Type B pancreatic cell (in vitro differentiated cells): ENCODE results near the gene TMEM120B. TPM values are rescaled to one million over a fixed set of nuclear protein-coding genes. Genes with fewer than 3 reads are reported as not detected.

ENCODE experiments used
- DNase-seq: peaks from one replicate; pipeline ENCODE4 v3.0.0; 2021; ENCODE audit warnings: mixed read lengths; ENCODE audit not compliant: unreplicated experiment; ENCODE audit errors: extremely low spot score
- H3K27ac Mint-ChIP-seq: 2 replicates; pipeline ENCODE4 v1.8.0; 2021; ENCODE audit warnings: mild to moderate bottlenecking, mixed read lengths
- H3K27me3 Mint-ChIP-seq: 2 replicates; pipeline ENCODE4 v1.8.0; 2021; ENCODE audit warnings: mixed read lengths
- H3K36me3 Mint-ChIP-seq: 2 replicates; pipeline ENCODE4 v1.8.0; 2021; ENCODE audit warnings: mixed read lengths
- H3K4me1 Mint-ChIP-seq: one replicate; pipeline ENCODE4 v1.8.0; 2021; ENCODE audit warnings: mixed read lengths; ENCODE audit not compliant: unreplicated experiment
- H3K4me3 Mint-ChIP-seq: 2 replicates; pipeline ENCODE4 v1.8.0; 2021; ENCODE audit warnings: mild to moderate bottlenecking, mixed read lengths
- H3K9me3 Mint-ChIP-seq: 2 replicates; pipeline ENCODE4 v1.8.0; 2021; ENCODE audit warnings: mixed read lengths
- CTCF ChIP-seq: fragments of 200-600 bp; sonication (generic); conservative IDR thresholded peaks from 2 replicates; pipeline ENCODE4 v1.5.0; 2021; ENCODE audit warnings: antibody characterized with exemption, mild to moderate bottlenecking
- total RNA-seq: library from RNA; stranded (reverse); gene quantifications from 2 replicates; pipeline ENCODE4 v1.2.1, GENCODE V29; 2021; ENCODE audit warnings: low replicate concordance

The TMEM120B gene
- total RNA-seq, 1 donor from 2014 or later, result 14.0 TPM

- TF ChIP-seq CTCF, result no peak
- no peaks in the 10 kb centered on the region for H3K36me3 Mint-ChIP-seq
- no peak overlapping the region for H3K4me3 Mint-ChIP-seq
- H3K9me3 Mint-ChIP-seq, result no peaks in the 10 kb centered on the region
- H3K27me3 Mint-ChIP-seq, result no peaks in the 10 kb centered on the region
- peak overlapping the region; percentile 54 for H3K27ac Mint-ChIP-seq
- DNase-seq, result no peak
- H3K4me1 Mint-ChIP-seq, result peaks cover 28% of the 10 kb centered on the region
Measured at GRCh38 chr12:121769297-121769830, 56.8 kb downstream of the TMEM120B start.

- no peak overlapping the region for H3K4me3 Mint-ChIP-seq
- no peak for TF ChIP-seq CTCF
- H3K9me3 Mint-ChIP-seq, result no peaks in the 10 kb centered on the region
- H3K27ac Mint-ChIP-seq, result peak overlapping the region; percentile 79
- no peaks in the 10 kb centered on the region for H3K27me3 Mint-ChIP-seq
- peaks cover 28% of the 10 kb centered on the region for H3K4me1 Mint-ChIP-seq
- DNase-seq, result no peak
- no peaks in the 10 kb centered on the region for H3K36me3 Mint-ChIP-seq
Measured at GRCh38 chr12:121769831-121770301, 57.3 kb downstream of the TMEM120B start.

GRCh38 chr12:121770388-121770787 lies 57.8 kb downstream of the TMEM120B start:
- Mint-ChIP-seq H3K36me3 (no peaks in the 10 kb centered on the region), H3K4me3 (no peak overlapping the region), H3K27ac (peak overlapping the region; percentile 79), H3K9me3 (no peaks in the 10 kb centered on the region), H3K27me3 (no peaks in the 10 kb centered on the region), H3K4me1 (peaks cover 28% of the 10 kb centered on the region)
- DNase-seq, result no peak
- no peak for TF ChIP-seq CTCF

GRCh38 chr12:121770813-121771625 lies 58.5 kb downstream of the TMEM120B start:
- DNase-seq, result no peak
- Mint-ChIP-seq H3K36me3 (no peaks in the 10 kb centered on the region), H3K4me3 (no peak overlapping the region), H3K27me3 (no peaks in the 10 kb centered on the region), H3K4me1 (peaks cover 28% of the 10 kb centered on the region), H3K27ac (no peak overlapping the region), H3K9me3 (no peaks in the 10 kb centered on the region)
- no peak for TF ChIP-seq CTCF

- Mint-ChIP-seq H3K4me1 (peaks cover 21% of the 10 kb centered on the region), H3K36me3 (no peaks in the 10 kb centered on the region), H3K9me3 (no peaks in the 10 kb centered on the region), H3K27ac (no peak overlapping the region), H3K4me3 (no peak overlapping the region), H3K27me3 (no peaks in the 10 kb centered on the region)
- no peak for DNase-seq
- peak; percentile 83 for TF ChIP-seq CTCF
Measured at GRCh38 chr12:121773011-121773777, 60.6 kb downstream of the TMEM120B start.
